Colonic mucosa (tissue), 4 donors: ENCODE data around the gene GALK1. TPM values are rescaled to one million over a fixed set of nuclear protein-coding genes. Genes with fewer than 3 reads are reported as not detected.
A peak's percentile ranks its signal among the peaks of the same experiment; 100 is the strongest.
"Not testable (repeated sequence)": the region's sequence is repeated elsewhere in the genome, so short reads cannot be mapped to it uniquely, and the experiment has no call there.

Source experiments
- DNase-seq: peaks from one replicate; pipeline ENCODE4 v3.0.0-alpha.2; 2020
- H3K27ac ChIP-seq: fragments of 200-600 bp; one replicate; pipeline ENCODE4 v1.8.0; 2021
- H3K27me3 ChIP-seq: fragments of 200-600 bp; one replicate; pipeline ENCODE4 v1.8.0; 2021
- H3K36me3 ChIP-seq: fragments of 200-600 bp; one replicate; pipeline ENCODE4 v1.8.0; 2021
- H3K4me1 ChIP-seq: fragments of 200-600 bp; one replicate; pipeline ENCODE4 v1.8.0; 2021; ENCODE audit warnings: mild to moderate bottlenecking
- H3K4me3 ChIP-seq: fragments of 200-600 bp; one replicate; pipeline ENCODE4 v1.8.0; 2021
- H3K9ac ChIP-seq, 2 donors: one replicate each; pipeline ENCODE4 v1.7.0; 2013; ENCODE audit warnings: control low read depth in 2 of 2, low read depth in 2 of 2, low read length in 2 of 2
- H3K9me3 ChIP-seq: fragments of 200-600 bp; one replicate; pipeline ENCODE4 v1.8.0; 2021
- intact Hi-C: fragments of 100-400 bp; cut with DNase I; formaldehyde crosslinking; loops from one replicate; pipeline ENCODE4 v1.14.1; 2022
- total RNA-seq, 2 donors: library from RNA; stranded (reverse); fragmentation: NEBNext Ultra II Directional in 1 of 2; extraction: Animal tissue kit (Norgen Biotek cat#: 25700) in 1 of 2; gene quantifications; one replicate each; pipeline ENCODE4 v1.2.1, GENCODE V29; 2021
- TF ChIP-seq, protein P1 (sequence below): fragments of 200-600 bp; IDR thresholded peaks from one replicate; pipeline ENCODE4 v1.8.0; 2022; ENCODE audit warnings: antibody characterized with exemption, mild to moderate bottlenecking
- donor health status: healthy.
- donor health status: DM: no; HTN: no; CAD: no.
- donor health status: DM: no; HTN: no; CAD: no.

GALK1 gene
- total RNA-seq: 10 to 100 TPM; 21.3 to 23.6 TPM

DNA sequence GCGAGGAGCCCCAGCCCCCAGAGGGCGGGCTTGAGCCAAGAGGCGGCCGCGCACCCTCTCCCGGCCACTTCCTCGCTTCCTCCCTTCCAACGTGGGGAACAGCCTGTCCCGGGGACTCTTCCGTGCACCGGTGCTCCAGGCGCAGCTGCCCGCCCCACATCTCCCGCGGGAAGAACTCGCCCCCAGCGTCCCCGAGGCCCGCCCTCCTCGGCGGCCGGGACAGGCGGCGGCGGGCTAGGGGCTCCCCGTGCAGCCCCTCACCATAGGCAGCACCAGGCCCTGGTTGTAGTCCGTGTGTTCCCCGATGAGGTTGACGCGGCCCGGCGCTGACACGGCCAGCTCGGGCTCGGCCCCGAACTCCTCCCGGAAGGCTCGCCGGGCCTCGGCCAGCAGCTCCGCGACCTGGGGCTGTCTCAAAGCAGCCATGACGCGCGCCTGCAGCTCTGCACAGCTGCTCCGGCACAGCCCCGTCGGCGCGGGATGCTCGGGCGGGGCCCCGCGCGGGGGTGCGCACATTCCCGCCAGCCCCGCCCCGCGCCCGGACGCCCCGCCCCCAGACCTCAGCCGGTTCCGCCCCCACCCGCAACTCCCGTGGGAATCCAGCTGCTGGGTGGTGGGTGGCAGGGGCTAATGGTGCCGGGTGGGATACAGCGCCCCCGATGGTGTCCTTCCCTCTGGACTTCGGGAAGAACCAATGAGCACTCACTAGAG, at the start of gene GALK1:
Gene GALK1, minus strand, starts transcription at position 482 of the 711 bp plus-strand sequence. Its CDS starts 56 bp downstream, at position 426.
- peaks cover 9% of the 10 kb centered on the region for H3K4me1 ChIP-seq
- DNase-seq: peak; percentile 83
- TF ChIP-seq, protein P1, sequence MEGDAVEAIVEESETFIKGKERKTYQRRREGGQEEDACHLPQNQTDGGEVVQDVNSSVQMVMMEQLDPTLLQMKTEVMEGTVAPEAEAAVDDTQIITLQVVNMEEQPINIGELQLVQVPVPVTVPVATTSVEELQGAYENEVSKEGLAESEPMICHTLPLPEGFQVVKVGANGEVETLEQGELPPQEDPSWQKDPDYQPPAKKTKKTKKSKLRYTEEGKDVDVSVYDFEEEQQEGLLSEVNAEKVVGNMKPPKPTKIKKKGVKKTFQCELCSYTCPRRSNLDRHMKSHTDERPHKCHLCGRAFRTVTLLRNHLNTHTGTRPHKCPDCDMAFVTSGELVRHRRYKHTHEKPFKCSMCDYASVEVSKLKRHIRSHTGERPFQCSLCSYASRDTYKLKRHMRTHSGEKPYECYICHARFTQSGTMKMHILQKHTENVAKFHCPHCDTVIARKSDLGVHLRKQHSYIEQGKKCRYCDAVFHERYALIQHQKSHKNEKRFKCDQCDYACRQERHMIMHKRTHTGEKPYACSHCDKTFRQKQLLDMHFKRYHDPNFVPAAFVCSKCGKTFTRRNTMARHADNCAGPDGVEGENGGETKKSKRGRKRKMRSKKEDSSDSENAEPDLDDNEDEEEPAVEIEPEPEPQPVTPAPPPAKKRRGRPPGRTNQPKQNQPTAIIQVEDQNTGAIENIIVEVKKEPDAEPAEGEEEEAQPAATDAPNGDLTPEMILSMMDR: no peak
- H3K9me3 ChIP-seq: no peaks in the 10 kb centered on the region
- peak within 1 kb of the TSS; percentile 75 to 79 for H3K9ac ChIP-seq
- peak within 1 kb of the TSS; percentile 69 for H3K4me3 ChIP-seq
- no peaks in the 10 kb centered on the region for H3K36me3 ChIP-seq
- intact Hi-C loops: no loop called here
- H3K27ac ChIP-seq: peak within 1 kb of the TSS; percentile 75
- H3K27me3 ChIP-seq: no peaks in the 10 kb centered on the region

DNA sequence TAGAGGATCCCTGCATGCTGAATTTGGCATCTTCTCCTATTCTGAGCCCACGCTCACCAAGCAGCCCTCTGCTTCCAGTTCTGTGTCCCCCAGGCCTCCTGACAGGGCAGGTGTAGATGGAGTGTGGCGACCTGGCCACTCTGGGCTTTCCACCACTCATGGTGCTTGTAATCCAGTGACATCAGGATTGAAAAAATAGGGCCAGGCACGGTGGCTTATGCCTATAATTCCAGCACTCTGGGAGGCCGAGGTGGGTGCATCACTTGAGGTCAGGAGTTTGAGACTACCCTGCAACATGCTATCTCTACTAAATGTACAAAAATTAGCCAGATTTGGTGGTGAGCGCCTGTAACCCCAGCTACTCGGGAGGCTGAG, 49.0 kb upstream of the GALK1 start:
- intact Hi-C loops: no loop called here
- Histone ChIP-seq H3K27ac (no peak overlapping the region), H3K9ac (no peak overlapping the region), H3K4me1 (no peaks in the 10 kb centered on the region), H3K27me3 (no peaks in the 10 kb centered on the region), H3K4me3 (no peak overlapping the region), H3K9me3 (no peaks in the 10 kb centered on the region), H3K36me3 (peaks cover 14% of the 10 kb centered on the region)
- DNase-seq: no peak
- TF ChIP-seq, protein P1: no peak

GRCh38 chr17:75813081-75814020, 48.4 kb upstream of the GALK1 start:
- intact Hi-C loops: no loop called here

DNA sequence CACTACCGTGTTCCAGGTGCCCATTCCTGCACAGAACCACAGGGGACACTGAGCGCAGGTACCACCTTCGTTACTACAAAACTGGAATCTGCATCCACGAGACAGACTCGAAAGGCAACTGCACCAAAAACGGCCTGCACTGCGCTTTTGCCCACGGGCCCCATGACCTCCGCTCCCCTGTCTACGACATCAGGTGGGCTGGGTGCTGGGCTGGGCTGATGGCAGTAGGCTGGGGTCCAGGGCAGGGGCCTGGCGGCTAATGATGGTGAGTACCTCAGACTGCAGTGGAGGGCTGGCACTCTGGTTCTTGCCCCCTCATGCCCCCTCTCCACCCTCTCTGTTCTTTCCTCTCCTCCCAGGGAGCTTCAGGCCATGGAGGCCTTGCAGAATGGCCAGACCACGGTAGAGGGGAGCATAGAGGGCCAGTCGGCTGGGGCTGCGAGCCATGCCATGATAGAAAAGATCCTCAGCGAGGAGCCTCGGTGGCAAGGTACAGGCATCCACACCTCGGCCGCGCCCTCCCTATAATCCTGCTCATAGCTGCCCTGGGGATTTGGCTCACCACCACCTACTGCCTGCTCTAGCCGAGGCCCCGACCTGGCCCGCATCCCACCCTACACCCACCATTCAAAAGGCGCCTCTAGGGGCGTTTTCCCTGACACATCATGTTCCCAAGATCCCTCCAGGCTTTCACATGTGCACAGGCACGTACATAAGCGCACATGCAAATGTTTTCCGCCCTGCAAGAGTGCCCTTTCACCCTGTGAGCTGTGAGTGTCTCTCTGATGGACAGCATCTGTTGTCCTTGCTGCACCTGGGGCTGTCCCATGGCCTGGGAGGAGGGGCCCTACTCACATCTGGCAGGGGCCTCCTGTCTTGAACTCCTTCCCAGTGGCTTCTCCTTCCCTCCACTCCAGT, 47.4 kb upstream of the GALK1 start:
- Histone ChIP-seq H3K27ac (no peak overlapping the region), H3K36me3 (peaks cover 14% of the 10 kb centered on the region), H3K9ac (no peak overlapping the region), H3K9me3 (no peaks in the 10 kb centered on the region), H3K27me3 (no peaks in the 10 kb centered on the region), H3K4me3 (no peak overlapping the region), H3K4me1 (no peaks in the 10 kb centered on the region)
- DNase-seq: no peak
- intact Hi-C loops: no loop called here
- TF ChIP-seq, protein P1: no peak

More at GRCh38 chr17:75813081-75814020, 48.4 kb upstream of the GALK1 start:
- no peak overlapping the region for H3K27ac ChIP-seq
- H3K27me3 ChIP-seq: no peaks in the 10 kb centered on the region
- no peak for DNase-seq
- TF ChIP-seq, protein P1: no peak
- H3K4me3 ChIP-seq: no peak overlapping the region
- H3K36me3 ChIP-seq: peaks cover 14% of the 10 kb centered on the region
- H3K4me1 ChIP-seq: no peaks in the 10 kb centered on the region
- no peak overlapping the region for H3K9ac ChIP-seq
- no peaks in the 10 kb centered on the region for H3K9me3 ChIP-seq

GRCh38 chr17:75811174-75811573, 46.2 kb upstream of the GALK1 start:
- no peaks in the 10 kb centered on the region for H3K4me1 ChIP-seq
- H3K4me3 ChIP-seq: no peak overlapping the region
- DNase-seq: no peak
- H3K36me3 ChIP-seq: peaks cover 14% of the 10 kb centered on the region
- H3K27ac ChIP-seq: no peak overlapping the region
- H3K9me3 ChIP-seq: no peaks in the 10 kb centered on the region
- no peaks in the 10 kb centered on the region for H3K27me3 ChIP-seq
- TF ChIP-seq, protein P1: no peak
- no peak overlapping the region for H3K9ac ChIP-seq
- intact Hi-C loops: no loop called here

DNA sequence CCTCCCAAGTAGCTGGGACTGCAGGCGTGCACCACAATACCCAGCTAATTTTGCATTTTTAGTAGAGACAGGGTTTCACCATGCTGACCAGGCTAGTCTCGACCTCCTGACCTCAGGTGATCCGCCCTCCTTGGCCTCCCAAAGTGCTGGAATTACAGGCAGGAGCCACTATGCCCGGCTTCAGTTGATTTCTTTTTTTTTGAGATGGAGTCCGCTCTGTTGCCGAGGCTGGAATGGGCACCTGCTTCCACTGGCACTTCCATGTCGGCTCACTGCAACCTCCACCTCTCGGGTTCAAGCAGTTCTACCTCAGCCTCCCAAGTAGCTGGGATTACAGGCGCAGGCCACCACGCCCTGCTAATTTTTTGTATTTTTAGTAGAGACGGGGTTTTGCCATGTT, 45.8 kb upstream of the GALK1 start:
- DNase-seq, H3K27me3 ChIP-seq, H3K4me1 ChIP-seq, intact Hi-C loops, H3K27ac ChIP-seq, H3K9ac ChIP-seq, H3K9me3 ChIP-seq, H3K4me3 ChIP-seq: not testable (repeated sequence)
- peaks cover 14% of the 10 kb centered on the region for H3K36me3 ChIP-seq
